NT2/D1 (cell line): ENCODE results near the gene SIX1.

Experiments used
- SUZ12 ChIP-seq: IDR thresholded peaks from 2 replicates; pipeline ENCODE4 v1.6.1; 2011; ENCODE audit not compliant: insufficient read length, insufficient read depth; ENCODE audit errors: extremely low read depth
- YY1 ChIP-seq: IDR thresholded peaks from 2 replicates; pipeline ENCODE4 v1.6.1; 2011; ENCODE audit not compliant: insufficient read length, insufficient read depth
- ZNF274 ChIP-seq: IDR thresholded peaks from 2 replicates; pipeline ENCODE4 v1.6.1; 2011; ENCODE audit warnings: mild to moderate bottlenecking, low read depth, low read length

- TF ChIP-seq YY1 = no peak
- TF ChIP-seq ZNF274 = no peak
- no peak for TF ChIP-seq SUZ12
Measured at GRCh38 chr14:60658909-60659585, 9.8 kb upstream of the SIX1 start.
